ENCODE measurements around the gene GNG13.
A peak's percentile ranks its signal among the peaks of the same experiment; 100 is the strongest.

GNG13 gene

GRCh38 chr16:778909-779527 lies 21.5 kb downstream of the GNG13 start:
- Histone ChIP-seq H3K27me3 (ENCODE audit: insufficient read depth, low read length) (no peaks in the 10 kb centered on the region), H3K36me3 (ENCODE audit: control insufficient read depth in 1 of 2, insufficient read depth in 2 of 2, low read length in 2 of 2) (no peaks in the 10 kb centered on the region), H3K14ac (ENCODE audit: low read length) (no peak overlapping the region), H4K91ac (ENCODE audit: low read depth, low read length) (no peak overlapping the region), H4K8ac (ENCODE audit: low read depth, low read length) (no peak overlapping the region), H3K9me3 (ENCODE audit: insufficient read depth, low read depth, low read length) (peaks cover 4% of the 10 kb centered on the region), H3K4me2 (ENCODE audit: low read length) (no peak overlapping the region), H3K4me3 (ENCODE audit: low read depth, low read length) (no peak overlapping the region), H2AK5ac (ENCODE audit: low read length) (no peak overlapping the region), H3K4me1 (ENCODE audit: control insufficient read depth in 1 of 2, insufficient read depth in 2 of 2, low read length in 2 of 2) (peaks cover 5 to 7% of the 10 kb centered on the region in 2 experiments), H3K18ac (ENCODE audit: low read length) (no peak overlapping the region), H3K79me2 (ENCODE audit: control insufficient read depth, insufficient read depth, low read length, poor library complexity) (no peaks in the 10 kb centered on the region), H2BK12ac (ENCODE audit: low read length) (no peak overlapping the region), H3K4ac (ENCODE audit: low read depth, low read length) (no peak overlapping the region), H3K23ac (ENCODE audit: low read length) (no peak overlapping the region), H2BK5ac (ENCODE audit: low read depth, low read length, poor library complexity) (no peak overlapping the region), H3K79me1 (ENCODE audit: low read length) (no peaks in the 10 kb centered on the region), H3K27ac (ENCODE audit: low read depth, low read length) (no peak overlapping the region), H3K9ac (ENCODE audit: low read length) (no peak overlapping the region), H4K12ac (ENCODE audit: low read depth, low read length) (no peak overlapping the region), H2AFZ (ENCODE audit: insufficient read depth, low read length, poor library complexity) (no peak overlapping the region), H2BK120ac (ENCODE audit: insufficient read depth, low read length, poor library complexity) (no peak overlapping the region)
- DNase-seq: no peak
- 100% methylated on average over 2 of the region's 6 CpGs for WGBS (ENCODE audit: extremely low coverage, insufficient coverage, insufficient read length)

DNA sequence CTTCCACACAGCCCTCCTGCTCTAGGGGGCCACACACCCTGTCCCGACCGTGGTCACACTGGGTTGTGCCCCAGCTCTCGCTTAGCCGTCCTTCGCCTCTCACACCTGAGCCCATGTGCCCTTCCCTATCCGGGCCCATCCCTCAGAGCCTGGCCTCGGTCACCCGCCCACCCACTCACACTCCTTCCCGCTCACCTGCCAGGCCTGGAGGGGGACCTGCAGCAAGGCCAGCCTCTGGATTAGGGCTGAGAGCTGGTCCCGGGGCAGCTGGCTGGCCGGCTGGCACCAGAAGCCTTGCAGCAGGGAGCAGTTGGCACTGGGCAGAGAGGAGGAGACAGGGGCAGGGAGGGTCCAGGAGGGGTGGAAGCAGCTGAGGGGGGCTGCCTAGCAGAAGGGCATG lies 22.1 kb downstream of the GNG13 start:
- Histone ChIP-seq H2AFZ (ENCODE audit: insufficient read depth, low read length, poor library complexity) (no peak overlapping the region), H3K4me2 (ENCODE audit: low read length) (no peak overlapping the region), H4K12ac (ENCODE audit: low read depth, low read length) (no peak overlapping the region), H3K27me3 (ENCODE audit: insufficient read depth, low read length) (no peaks in the 10 kb centered on the region), H2BK5ac (ENCODE audit: low read depth, low read length, poor library complexity) (no peak overlapping the region), H4K8ac (ENCODE audit: low read depth, low read length) (no peak overlapping the region), H3K18ac (ENCODE audit: low read length) (no peak overlapping the region), H3K4me1 (ENCODE audit: control insufficient read depth in 1 of 2, insufficient read depth in 2 of 2, low read length in 2 of 2) (peaks cover 5% of the 10 kb centered on the region in 2 experiments), H2BK120ac (ENCODE audit: insufficient read depth, low read length, poor library complexity) (no peak overlapping the region), H3K27ac (ENCODE audit: low read depth, low read length) (no peak overlapping the region), H3K79me2 (ENCODE audit: control insufficient read depth, insufficient read depth, low read length, poor library complexity) (no peaks in the 10 kb centered on the region), H3K79me1 (ENCODE audit: low read length) (no peaks in the 10 kb centered on the region), H3K36me3 (ENCODE audit: control insufficient read depth in 1 of 2, insufficient read depth in 2 of 2, low read length in 2 of 2) (no peaks in the 10 kb centered on the region), H3K9me3 (ENCODE audit: insufficient read depth, low read depth, low read length) (peaks cover 4% of the 10 kb centered on the region), H4K91ac (ENCODE audit: low read depth, low read length) (no peak overlapping the region), H3K4me3 (ENCODE audit: low read depth, low read length) (no peak overlapping the region), H3K4ac (ENCODE audit: low read depth, low read length) (no peak overlapping the region), H3K23ac (ENCODE audit: low read length) (no peak overlapping the region), H2AK5ac (ENCODE audit: low read length) (no peak overlapping the region), H2BK12ac (ENCODE audit: low read length) (no peak overlapping the region), H3K14ac (ENCODE audit: low read length) (no peak overlapping the region), H3K9ac (ENCODE audit: low read length) (no peak overlapping the region)
- no CpG with 5 or more reads among the region's 11 CpGs for WGBS (ENCODE audit: extremely low coverage, insufficient coverage, insufficient read length)
- DNase-seq: no peak

- H3K4me2 ChIP-seq (ENCODE audit: low read length): no peak overlapping the region
- H3K36me3 ChIP-seq (ENCODE audit: control insufficient read depth in 1 of 2, insufficient read depth in 2 of 2, low read length in 2 of 2): no peaks in the 10 kb centered on the region
- no peak overlapping the region for H3K18ac ChIP-seq (ENCODE audit: low read length)
- H3K23ac ChIP-seq (ENCODE audit: low read length): no peak overlapping the region
- WGBS (ENCODE audit: extremely low coverage, insufficient coverage, insufficient read length): no CpG with 5 or more reads among the region's 16 CpGs
- DNase-seq: peak in 1 of 2 donors; percentile 43
- no peak overlapping the region for H3K9ac ChIP-seq (ENCODE audit: low read length)
- H2BK12ac ChIP-seq (ENCODE audit: low read length): no peak overlapping the region
- H3K9me3 ChIP-seq (ENCODE audit: insufficient read depth, low read depth, low read length): peaks cover 4% of the 10 kb centered on the region
- no peaks in the 10 kb centered on the region for H3K79me1 ChIP-seq (ENCODE audit: low read length)
- H3K27me3 ChIP-seq (ENCODE audit: insufficient read depth, low read length): no peaks in the 10 kb centered on the region
- no peak overlapping the region for H2BK5ac ChIP-seq (ENCODE audit: low read depth, low read length, poor library complexity)
- no peak overlapping the region for H3K4me3 ChIP-seq (ENCODE audit: low read depth, low read length)
- H3K4ac ChIP-seq (ENCODE audit: low read depth, low read length): no peak overlapping the region
- no peak overlapping the region for H4K8ac ChIP-seq (ENCODE audit: low read depth, low read length)
- no peak overlapping the region for H2AK5ac ChIP-seq (ENCODE audit: low read length)
- no peak overlapping the region for H2AFZ ChIP-seq (ENCODE audit: insufficient read depth, low read length, poor library complexity)
- no peak overlapping the region for H3K27ac ChIP-seq (ENCODE audit: low read depth, low read length)
- no peak overlapping the region for H3K14ac ChIP-seq (ENCODE audit: low read length)
- H4K12ac ChIP-seq (ENCODE audit: low read depth, low read length): no peak overlapping the region
- no peak overlapping the region for H2BK120ac ChIP-seq (ENCODE audit: insufficient read depth, low read length, poor library complexity)
- H3K79me2 ChIP-seq (ENCODE audit: control insufficient read depth, insufficient read depth, low read length, poor library complexity): no peaks in the 10 kb centered on the region
- peaks cover 5% of the 10 kb centered on the region in 2 experiments for H3K4me1 ChIP-seq (ENCODE audit: control insufficient read depth in 1 of 2, insufficient read depth in 2 of 2, low read length in 2 of 2)
- no peak overlapping the region for H4K91ac ChIP-seq (ENCODE audit: low read depth, low read length)
Measured at GRCh38 chr16:777826-778225, 22.7 kb downstream of the GNG13 start.

DNA sequence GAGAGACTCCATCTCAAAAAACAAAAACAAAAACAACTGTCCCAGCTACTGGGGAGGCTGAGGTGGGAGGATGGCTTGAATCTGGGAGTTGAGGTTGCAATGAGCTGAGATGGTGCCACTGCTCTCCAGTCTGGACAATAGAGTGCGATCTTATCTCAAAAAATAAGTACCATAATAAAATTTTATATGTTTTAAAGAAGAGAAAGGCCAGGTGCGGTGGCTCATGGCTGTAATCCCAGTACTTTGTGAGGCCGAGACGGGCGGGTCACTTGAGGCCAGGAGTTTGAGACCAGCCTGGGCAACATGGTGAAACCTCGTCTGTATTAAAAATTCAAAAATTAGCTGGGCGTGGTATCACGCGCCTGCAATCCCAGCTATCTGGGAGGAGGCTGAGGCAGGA lies 23.7 kb downstream of the GNG13 start:
- Histone ChIP-seq H3K4me1 (ENCODE audit: control insufficient read depth in 1 of 2, insufficient read depth in 2 of 2, low read length in 2 of 2) (peaks cover 5% of the 10 kb centered on the region in 2 experiments), H3K4me2 (ENCODE audit: low read length) (no peak overlapping the region), H2BK12ac (ENCODE audit: low read length) (no peak overlapping the region), H3K9me3 (ENCODE audit: insufficient read depth, low read depth, low read length) (peaks cover 4% of the 10 kb centered on the region), H3K27ac (ENCODE audit: low read depth, low read length) (no peak overlapping the region), H2AFZ (ENCODE audit: insufficient read depth, low read length, poor library complexity) (no peak overlapping the region), H3K36me3 (ENCODE audit: control insufficient read depth in 1 of 2, insufficient read depth in 2 of 2, low read length in 2 of 2) (no peaks in the 10 kb centered on the region), H4K12ac (ENCODE audit: low read depth, low read length) (no peak overlapping the region), H3K14ac (ENCODE audit: low read length) (no peak overlapping the region), H3K9ac (ENCODE audit: low read length) (no peak overlapping the region), H2AK5ac (ENCODE audit: low read length) (no peak overlapping the region), H3K4ac (ENCODE audit: low read depth, low read length) (no peak overlapping the region), H3K23ac (ENCODE audit: low read length) (no peak overlapping the region), H3K4me3 (ENCODE audit: low read depth, low read length) (no peak overlapping the region), H2BK5ac (ENCODE audit: low read depth, low read length, poor library complexity) (no peak overlapping the region), H3K79me2 (ENCODE audit: control insufficient read depth, insufficient read depth, low read length, poor library complexity) (no peaks in the 10 kb centered on the region), H3K79me1 (ENCODE audit: low read length) (no peaks in the 10 kb centered on the region), H2BK120ac (ENCODE audit: insufficient read depth, low read length, poor library complexity) (no peak overlapping the region), H3K18ac (ENCODE audit: low read length) (no peak overlapping the region), H4K91ac (ENCODE audit: low read depth, low read length) (no peak overlapping the region), H4K8ac (ENCODE audit: low read depth, low read length) (no peak overlapping the region), H3K27me3 (ENCODE audit: insufficient read depth, low read length) (no peaks in the 10 kb centered on the region)
- DNase-seq: no peak
- no CpG with 5 or more reads among the region's 9 CpGs for WGBS (ENCODE audit: extremely low coverage, insufficient coverage, insufficient read length)

Data from trophoblast cell (in vitro differentiated cells and primary cell).